ENCODE results near the gene COPZ1. TPM values are rescaled to one million over a fixed set of nuclear protein-coding genes. Genes with fewer than 3 reads are reported as not detected.

Gene COPZ1
- total and polyA plus RNA-seq, 2 experiments from 2014 or later: 164 to 207 TPM

GRCh38 chr12:54398218-54398617 lies 73.3 kb downstream of the COPZ1 start:
- Histone ChIP-seq H3K9me3 (ENCODE audit: low read depth) (no peaks in the 10 kb centered on the region), H3K4me2 (no peak overlapping the region), H3K27ac (no peak overlapping the region), H3K4me3 (no peak overlapping the region), H3K4me1 (ENCODE audit: insufficient read depth) (no peaks in the 10 kb centered on the region), H3K27me3 (no peaks in the 10 kb centered on the region), H2AFZ (no peak overlapping the region), H3K79me2 (no peaks in the 10 kb centered on the region), H3K9me2 (replicated peaks; ENCODE audit: insufficient read depth) (no peaks in the 10 kb centered on the region), H3K36me3 (replicated peaks; ENCODE audit: insufficient read depth, low read depth) (no peaks in the 10 kb centered on the region), H4K20me1 (ENCODE audit: insufficient read depth, poor library complexity, severe bottlenecking) (no peaks in the 10 kb centered on the region)
- 98% methylated on average over 2 of the region's 2 CpGs for WGBS (ENCODE audit: low lambda C conversion rate, missing lambda C conversion rate)
- TF ChIP-seq EZH2 (IDR thresholded peaks at IDR 0.05; ENCODE audit: borderline replicate concordance) (no peak), EZH2phosphoT487 (IDR thresholded peaks at IDR 0.05; ENCODE audit: low read depth, severe bottlenecking, unreplicated experiment) (no peak)
- TF ChIP-seq, protein P1, sequence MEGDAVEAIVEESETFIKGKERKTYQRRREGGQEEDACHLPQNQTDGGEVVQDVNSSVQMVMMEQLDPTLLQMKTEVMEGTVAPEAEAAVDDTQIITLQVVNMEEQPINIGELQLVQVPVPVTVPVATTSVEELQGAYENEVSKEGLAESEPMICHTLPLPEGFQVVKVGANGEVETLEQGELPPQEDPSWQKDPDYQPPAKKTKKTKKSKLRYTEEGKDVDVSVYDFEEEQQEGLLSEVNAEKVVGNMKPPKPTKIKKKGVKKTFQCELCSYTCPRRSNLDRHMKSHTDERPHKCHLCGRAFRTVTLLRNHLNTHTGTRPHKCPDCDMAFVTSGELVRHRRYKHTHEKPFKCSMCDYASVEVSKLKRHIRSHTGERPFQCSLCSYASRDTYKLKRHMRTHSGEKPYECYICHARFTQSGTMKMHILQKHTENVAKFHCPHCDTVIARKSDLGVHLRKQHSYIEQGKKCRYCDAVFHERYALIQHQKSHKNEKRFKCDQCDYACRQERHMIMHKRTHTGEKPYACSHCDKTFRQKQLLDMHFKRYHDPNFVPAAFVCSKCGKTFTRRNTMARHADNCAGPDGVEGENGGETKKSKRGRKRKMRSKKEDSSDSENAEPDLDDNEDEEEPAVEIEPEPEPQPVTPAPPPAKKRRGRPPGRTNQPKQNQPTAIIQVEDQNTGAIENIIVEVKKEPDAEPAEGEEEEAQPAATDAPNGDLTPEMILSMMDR (IDR thresholded peaks at IDR 0.05; ENCODE audit: poor library complexity): no peak
- no peak for DNase-seq (ENCODE audit: low spot score)

GRCh38 chr12:54398995-54399793 lies 74.3 kb downstream of the COPZ1 start:
- Histone ChIP-seq H3K36me3 (replicated peaks; ENCODE audit: insufficient read depth, low read depth) (no peaks in the 10 kb centered on the region), H3K9me2 (replicated peaks; ENCODE audit: insufficient read depth) (no peaks in the 10 kb centered on the region), H3K4me3 (no peak overlapping the region), H3K4me1 (ENCODE audit: insufficient read depth) (no peaks in the 10 kb centered on the region), H3K9me3 (ENCODE audit: low read depth) (no peaks in the 10 kb centered on the region), H3K4me2 (no peak overlapping the region), H3K79me2 (no peaks in the 10 kb centered on the region), H3K27ac (no peak overlapping the region), H4K20me1 (ENCODE audit: insufficient read depth, poor library complexity, severe bottlenecking) (no peaks in the 10 kb centered on the region), H2AFZ (no peak overlapping the region), H3K27me3 (no peaks in the 10 kb centered on the region)
- TF ChIP-seq EZH2 (IDR thresholded peaks at IDR 0.05; ENCODE audit: borderline replicate concordance) (no peak), EZH2phosphoT487 (IDR thresholded peaks at IDR 0.05; ENCODE audit: low read depth, severe bottlenecking, unreplicated experiment) (no peak)
- TF ChIP-seq, protein P1 (IDR thresholded peaks at IDR 0.05; ENCODE audit: poor library complexity): peak; percentile 99
- WGBS (ENCODE audit: low lambda C conversion rate, missing lambda C conversion rate): 74% methylated on average over 8 of the region's 8 CpGs
- DNase-seq (ENCODE audit: low spot score): peak; percentile 87

- WGBS (ENCODE audit: low lambda C conversion rate, missing lambda C conversion rate): 94% methylated on average over 2 of the region's 2 CpGs
- Histone ChIP-seq H4K20me1 (ENCODE audit: insufficient read depth, poor library complexity, severe bottlenecking) (no peaks in the 10 kb centered on the region), H3K9me3 (ENCODE audit: low read depth) (no peaks in the 10 kb centered on the region), H3K4me1 (ENCODE audit: insufficient read depth) (no peaks in the 10 kb centered on the region), H3K27ac (no peak overlapping the region), H3K9me2 (replicated peaks; ENCODE audit: insufficient read depth) (no peaks in the 10 kb centered on the region), H3K79me2 (no peaks in the 10 kb centered on the region), H3K36me3 (replicated peaks; ENCODE audit: insufficient read depth, low read depth) (no peaks in the 10 kb centered on the region), H2AFZ (no peak overlapping the region), H3K4me2 (no peak overlapping the region), H3K4me3 (no peak overlapping the region), H3K27me3 (no peaks in the 10 kb centered on the region)
- TF ChIP-seq EZH2 (IDR thresholded peaks at IDR 0.05; ENCODE audit: borderline replicate concordance): no peak
- no peak for TF ChIP-seq EZH2phosphoT487 (IDR thresholded peaks at IDR 0.05; ENCODE audit: low read depth, severe bottlenecking, unreplicated experiment)
- TF ChIP-seq, protein P1 (IDR thresholded peaks at IDR 0.05; ENCODE audit: poor library complexity): no peak
- no peak for DNase-seq (ENCODE audit: low spot score)
Observed at GRCh38 chr12:54401119-54401518, 76.2 kb downstream of the COPZ1 start.

MicroRNA genes within 50 kb of the gene (microRNA counts, 767-probe panel; counts per million panel counts)
- microRNA hsa-miR-148b-3p: 9,250 counts per million, percentile 71 among the panel's probes with 10 or more counts

Small RNAs within 50 kb of the gene (microRNA-seq; reads per million reads assigned to microRNA genes)
- gene MIR148B: 503 reads per million, percentile 73 among the genes with 10 or more reads in this experiment

Small RNAs within 50 kb of the gene (small RNA-seq; reads per million reads assigned to genes)
- gene MIR148B (230 reads per million, percentile 98 among the genes with 10 or more reads in this experiment), gene RN7SL744P (not detected), gene RNU6-950P (not detected)

Other genes with a start within 250 kb of the COPZ1 start
- 54.3 and 59.1 TPM in 2 replicates for gene SMUG1, start 136.1 kb upstream of the COPZ1 start, total RNA-seq
- 70.3 and 77.9 TPM in 2 replicates for gene SMUG1, start 136.1 kb upstream of the COPZ1 start, polyA plus RNA-seq
- 58.2 and 60.1 TPM in 2 replicates for gene CBX5, start 45.0 kb upstream of the COPZ1 start, total RNA-seq
- gene CBX5, start 45.0 kb upstream of the COPZ1 start, polyA plus RNA-seq: 21.9 and 23.3 TPM in 2 replicates
- gene HNRNPA1, start 44.4 kb upstream of the COPZ1 start, total RNA-seq: 467 and 721 TPM in 2 replicates
- gene HNRNPA1, start 44.4 kb upstream of the COPZ1 start, polyA plus RNA-seq: 482 and 531 TPM in 2 replicates
- 0.44 TPM in 1 of 2 replicates, not detected in the other for gene NFE2, start 24.1 kb upstream of the COPZ1 start, total RNA-seq
- gene NFE2, start 24.1 kb upstream of the COPZ1 start, polyA plus RNA-seq: 0.83 TPM in 1 of 2 replicates, not detected in the other
- 0.07 TPM in 1 of 2 replicates, not detected in the other for gene GPR84, start 39.4 kb downstream of the COPZ1 start, total RNA-seq
- gene GPR84, start 39.4 kb downstream of the COPZ1 start, polyA plus RNA-seq: not detected in 2 replicates
- 2.2 and 5.6 TPM in 2 replicates for gene ZNF385A, start 59.6 kb downstream of the COPZ1 start, total RNA-seq
- gene ZNF385A, start 59.6 kb downstream of the COPZ1 start, polyA plus RNA-seq: 4.2 and 4.6 TPM in 2 replicates
- 31.3 and 45.7 TPM in 2 replicates for gene ITGA5, start 94.1 kb downstream of the COPZ1 start, total RNA-seq
- gene ITGA5, start 94.1 kb downstream of the COPZ1 start, polyA plus RNA-seq: 53.6 and 57.2 TPM in 2 replicates
- gene GTSF1, start 148.5 kb downstream of the COPZ1 start, total RNA-seq: not detected in 2 replicates
- not detected in 2 replicates for gene GTSF1, start 148.5 kb downstream of the COPZ1 start, polyA plus RNA-seq
- gene NCKAP1L, start 172.6 kb downstream of the COPZ1 start, total RNA-seq: 0.60 and 1.6 TPM in 2 replicates
- 2.5 TPM in 1 of 2 replicates, not detected in the other for gene NCKAP1L, start 172.6 kb downstream of the COPZ1 start, polyA plus RNA-seq
- 0.10 and 0.60 TPM in 2 replicates for gene PDE1B, start 224.5 kb downstream of the COPZ1 start, total RNA-seq
- 0.58 TPM in 1 of 2 replicates, not detected in the other for gene PDE1B, start 224.5 kb downstream of the COPZ1 start, polyA plus RNA-seq